Measurements from ENCODE around the gene RGS14. TPM values are rescaled to one million over a fixed set of nuclear protein-coding genes. Genes with fewer than 3 reads are reported as not detected.

Gene RGS14
- total RNA-seq, 2 experiments from 2014 or later, result 43.9 to 47.2 TPM

DNA sequence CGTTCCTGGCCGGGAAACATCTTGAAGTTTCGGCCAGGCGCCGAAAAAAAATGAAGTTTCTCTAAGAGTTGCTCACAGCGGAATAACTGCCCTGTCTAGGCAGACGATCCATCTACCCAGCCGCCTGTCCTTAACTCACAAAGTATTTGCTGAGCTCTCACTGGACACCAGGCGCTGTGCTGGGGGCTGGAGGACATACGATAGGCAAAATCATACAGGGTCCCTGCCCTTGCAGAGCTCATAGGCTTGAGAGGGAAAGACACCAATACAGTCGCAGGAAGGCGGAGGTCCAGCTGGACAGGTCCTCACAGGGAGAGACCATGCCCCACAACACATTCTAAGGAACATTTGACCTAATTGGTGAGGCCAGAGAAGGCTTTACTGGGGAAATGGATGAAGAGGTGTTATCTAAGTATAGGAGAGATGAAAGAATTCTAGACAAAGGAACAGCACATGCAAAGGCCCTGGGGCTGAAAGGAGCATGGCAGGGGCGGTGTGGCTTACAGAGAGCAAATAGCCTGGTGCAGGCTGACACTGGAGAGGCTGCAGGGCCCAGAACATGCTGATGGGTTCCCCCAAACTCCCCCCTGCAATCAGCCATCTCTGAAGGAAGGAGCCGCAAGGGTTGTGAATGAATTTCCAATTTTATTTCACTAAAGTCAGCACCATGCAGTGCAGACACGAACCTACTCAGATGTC lies 44.0 kb upstream of the RGS14 start:
- ChIA-PET POLR2A (interaction anchor here (1.0 to 1.5 kb wide), 2 partner anchors 65 to 143 kb away, joined by 3 read pairs; no protein-coding TSS in a partner anchor), CTCF (interaction anchor here (0.8 to 2.7 kb wide), 6 partner anchors 43 to 188 kb away, joined by 3 to 14 read pairs (median 6); partner anchors contain the start of gene PDLIM7)
- Mint-ChIP-seq H3K4me3 (no peak overlapping the region), H3K36me3 (peaks cover 6% of the 10 kb centered on the region), H3K9me3 (no peaks in the 10 kb centered on the region), H3K27me3 (peaks cover 1% of the 10 kb centered on the region), H3K27ac (no peak overlapping the region), H3K4me1 (ENCODE audit: low read depth) (peaks cover 25% of the 10 kb centered on the region)
- DNase-seq, result no peak
- intact Hi-C loops (cut with micrococcal nuclease), result loop anchor here (2.0 to 5.0 kb wide), 4 partner anchors 37 to 204 kb away; partner anchors contain the start of genes DDX41, LMAN2 and PDLIM7

DNA sequence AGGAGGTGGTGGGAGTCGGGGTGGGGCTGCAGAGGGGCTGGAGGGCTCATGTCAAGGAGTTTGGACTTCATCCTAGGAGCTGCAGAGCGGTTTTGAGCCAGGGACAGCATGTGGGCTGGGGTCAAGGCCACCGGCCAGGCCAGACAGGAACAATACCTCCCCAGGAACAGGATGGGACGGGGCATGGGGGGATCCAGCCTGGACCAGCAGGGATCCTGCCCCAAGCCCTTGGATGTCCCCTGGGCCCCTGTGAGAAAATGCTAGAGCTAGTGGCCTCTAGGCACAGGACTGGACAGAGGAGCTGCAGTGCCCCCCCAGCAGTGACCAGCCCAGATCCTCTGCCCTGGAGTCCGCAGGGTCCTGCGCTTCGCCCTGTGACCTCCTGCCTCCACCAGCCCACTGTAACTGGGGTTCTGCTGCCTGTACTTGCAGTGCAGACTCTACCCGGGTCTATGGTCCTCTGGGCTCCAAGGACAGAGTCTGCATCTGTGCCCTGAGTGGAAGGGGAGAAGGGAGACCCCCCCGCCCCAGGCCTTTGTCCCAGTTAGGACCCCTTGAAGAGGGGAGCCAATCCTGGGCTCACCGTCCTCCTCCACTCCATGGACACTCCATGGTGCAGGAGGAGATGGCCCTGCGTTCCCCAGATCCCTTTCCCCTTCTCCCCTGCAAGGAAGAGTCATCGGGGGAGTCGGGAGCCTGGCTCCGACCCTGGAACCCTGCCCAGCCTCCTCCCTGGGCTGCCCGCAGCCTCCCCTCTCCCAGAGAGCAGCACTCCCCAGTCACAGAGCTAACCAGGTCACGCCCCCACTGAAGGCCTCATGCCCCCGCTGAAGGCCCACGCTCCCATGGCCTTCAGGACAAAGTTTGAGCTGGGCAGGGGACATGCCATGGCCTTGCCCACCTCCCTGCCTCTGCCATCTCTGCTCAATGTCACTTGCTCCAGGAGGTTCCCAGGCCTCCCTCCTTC lies 43.1 kb upstream of the RGS14 start:
- H3K36me3 Mint-ChIP-seq, result peaks cover 8% of the 10 kb centered on the region
- H3K27me3 Mint-ChIP-seq, result peaks cover 1% of the 10 kb centered on the region
- intact Hi-C loops (cut with micrococcal nuclease), result loop anchor here (5.0 kb wide), 1 partner anchor 203 kb away; the partner anchor contains the start of gene DDX41
- peaks cover 21% of the 10 kb centered on the region for H3K4me1 Mint-ChIP-seq (ENCODE audit: low read depth)
- ChIA-PET CTCF (interaction anchor here (1.4 to 6.0 kb wide), 3 partner anchors 75 to 140 kb away, joined by 7 to 52 read pairs (median 14); no protein-coding TSS in a partner anchor), POLR2A (interaction anchor here (1.5 kb wide), 1 partner anchor 142 kb away, joined by 3 read pairs; no protein-coding TSS in a partner anchor)
- no peak overlapping the region for H3K4me3 Mint-ChIP-seq
- DNase-seq, result no peak
- peaks cover 6% of the 10 kb centered on the region for H3K9me3 Mint-ChIP-seq
- no peak overlapping the region for H3K27ac Mint-ChIP-seq

DNA sequence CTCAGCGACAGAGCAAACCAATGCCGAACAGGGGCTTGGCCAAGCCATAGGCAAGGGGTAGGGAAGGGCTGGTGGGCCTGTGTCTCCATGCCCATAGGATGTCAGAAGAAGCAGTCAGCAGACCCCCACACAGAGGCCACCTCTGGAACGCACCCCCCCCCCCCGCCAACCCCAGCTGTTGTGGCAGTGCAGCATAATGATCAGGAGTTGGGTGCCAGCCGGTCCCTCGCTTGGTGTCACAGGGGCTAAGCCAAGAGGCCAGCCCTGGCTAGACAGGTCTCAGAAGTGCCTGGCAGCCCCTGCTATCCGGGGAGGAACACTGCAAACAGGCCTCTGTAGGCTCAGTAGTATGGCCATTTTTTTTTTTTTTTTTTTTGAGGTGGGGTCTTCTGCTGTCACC lies 42.3 kb upstream of the RGS14 start:
- H3K4me3 Mint-ChIP-seq, result no peak overlapping the region
- peaks cover 24% of the 10 kb centered on the region for H3K4me1 Mint-ChIP-seq (ENCODE audit: low read depth)

DNA sequence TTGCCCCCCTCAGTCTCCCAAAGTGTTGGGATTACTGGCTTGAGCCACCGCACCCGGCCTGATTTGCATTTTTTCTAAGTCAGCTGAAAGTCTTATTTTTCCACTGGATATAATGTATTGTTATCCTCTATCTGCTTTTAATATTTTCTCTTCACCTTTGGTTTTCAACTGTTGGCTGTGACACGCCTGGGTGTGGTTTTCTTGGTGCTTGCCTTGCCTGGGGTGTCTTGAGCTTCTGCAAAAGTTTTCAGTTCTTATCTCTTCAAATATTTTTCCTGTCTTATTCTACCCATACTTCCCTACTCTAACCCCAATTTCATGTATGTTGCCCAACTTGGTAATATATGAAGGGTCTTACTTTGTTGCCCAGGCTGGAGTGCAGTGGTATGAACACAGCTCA lies 41.7 kb upstream of the RGS14 start:
- Mint-ChIP-seq H3K9me3 (peaks cover 8% of the 10 kb centered on the region), H3K4me1 (ENCODE audit: low read depth) (peaks cover 21% of the 10 kb centered on the region), H3K36me3 (peaks cover 7% of the 10 kb centered on the region), H3K4me3 (no peak overlapping the region), H3K27me3 (no peaks in the 10 kb centered on the region), H3K27ac (no peak overlapping the region)
- POLR2A ChIA-PET, result no interaction called here
- CTCF ChIA-PET, result interaction anchor here (0.9 to 6.0 kb wide), 8 partner anchors 20 to 186 kb away, joined by 3 to 52 read pairs (median 6); no protein-coding TSS in a partner anchor
- no peak for DNase-seq
- intact Hi-C loops (cut with micrococcal nuclease), result no loop called here

More for the DNA sequence above, 42.3 kb upstream of the RGS14 start:
- POLR2A ChIA-PET, result no interaction called here
- Mint-ChIP-seq H3K36me3 (peaks cover 10% of the 10 kb centered on the region), H3K9me3 (peaks cover 8% of the 10 kb centered on the region), H3K27me3 (no peaks in the 10 kb centered on the region), H3K27ac (no peak overlapping the region)
- CTCF ChIA-PET, result interaction anchor here (1.4 to 6.0 kb wide), 3 partner anchors 74 to 140 kb away, joined by 7 to 52 read pairs (median 10); no protein-coding TSS in a partner anchor
- DNase-seq, result no peak
- intact Hi-C loops (cut with micrococcal nuclease), result no loop called here

DNA sequence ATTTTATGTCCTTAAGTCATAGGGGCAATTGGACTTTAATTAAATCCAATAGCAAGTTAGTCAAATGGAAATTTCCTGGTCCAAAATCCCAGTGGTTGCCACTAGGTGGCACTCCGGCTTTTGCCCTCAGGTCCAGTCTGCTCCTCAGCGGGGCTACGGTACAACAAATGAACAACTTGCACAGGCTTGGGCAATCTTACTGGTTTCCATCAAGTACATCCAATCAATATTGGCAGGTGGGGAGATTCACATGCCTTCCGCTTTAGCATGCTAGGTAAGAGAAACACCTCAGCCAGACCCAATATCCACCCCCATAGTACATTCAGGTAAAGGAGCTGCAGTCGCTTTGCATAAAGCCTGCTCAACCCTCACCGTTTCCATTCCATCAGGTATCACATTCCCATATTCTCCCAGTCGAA lies 39.8 kb upstream of the RGS14 start:
- Mint-ChIP-seq H3K4me3 (no peak overlapping the region), H3K4me1 (ENCODE audit: low read depth) (peaks cover 15% of the 10 kb centered on the region), H3K36me3 (peaks cover 5% of the 10 kb centered on the region), H3K27me3 (no peaks in the 10 kb centered on the region), H3K9me3 (peaks cover 8% of the 10 kb centered on the region), H3K27ac (no peak overlapping the region)
- ChIA-PET CTCF (interaction anchor here (0.7 to 6.0 kb wide), 26 partner anchors 9 to 274 kb away, joined by 3 to 52 read pairs (median 4); partner anchors contain the start of genes LMAN2 and TMED9), POLR2A (interaction anchor here (0.6 to 1.4 kb wide), 4 partner anchors 13 to 112 kb away, joined by 3 read pairs; no protein-coding TSS in a partner anchor)
- intact Hi-C loops (cut with micrococcal nuclease), result loop anchor here (1.0 kb wide), 2 partner anchors 72 to 86 kb away; no protein-coding TSS in a partner anchor
- DNase-seq, result peak; percentile 86

DNA sequence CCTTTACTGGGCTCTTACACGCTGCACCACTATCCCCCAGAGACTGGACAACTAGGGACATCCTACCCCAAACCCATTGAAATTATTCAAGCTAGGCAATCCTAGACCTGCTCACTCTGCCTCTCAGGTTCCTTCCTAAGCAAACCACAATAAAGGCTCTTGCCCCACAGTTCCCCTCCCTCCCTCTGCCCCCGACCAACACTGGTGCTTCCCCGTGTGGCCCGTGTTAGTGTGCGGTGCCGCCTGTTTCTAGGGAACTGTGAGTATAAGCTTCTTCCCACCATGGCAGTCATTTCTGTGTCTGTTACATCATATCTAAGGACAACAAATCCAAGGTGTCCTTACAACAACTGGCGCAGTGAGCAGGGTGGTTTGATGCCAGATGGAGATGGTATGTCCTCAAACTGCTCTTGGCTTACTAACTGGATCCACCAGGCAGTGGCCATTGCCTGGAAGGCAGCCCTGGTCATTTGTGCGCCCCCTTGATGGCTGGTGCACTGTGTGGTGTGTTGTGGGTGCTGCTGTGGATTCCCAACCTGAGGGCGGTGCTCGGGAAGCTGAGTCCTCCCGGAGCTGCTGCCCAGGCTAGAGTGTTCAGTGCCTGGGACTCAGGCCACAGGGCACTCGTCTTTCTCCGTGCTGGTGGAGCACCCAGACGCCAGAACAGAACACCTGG lies 37.7 kb upstream of the RGS14 start:
- Mint-ChIP-seq H3K4me3 (no peak overlapping the region), H3K27me3 (no peaks in the 10 kb centered on the region), H3K9me3 (peaks cover 8% of the 10 kb centered on the region), H3K36me3 (peaks cover 6% of the 10 kb centered on the region), H3K4me1 (ENCODE audit: low read depth) (peaks cover 14% of the 10 kb centered on the region), H3K27ac (no peak overlapping the region)
- intact Hi-C loops (cut with micrococcal nuclease), result no loop called here
- ChIA-PET CTCF (interaction anchor here (1.1 to 6.0 kb wide), 8 partner anchors 11 to 206 kb away, joined by 3 to 52 read pairs (median 16); partner anchors contain the start of gene LMAN2), POLR2A (interaction anchor here (1.1 to 1.3 kb wide), 2 partner anchors 10 to 32 kb away, joined by 3 to 5 read pairs; partner anchors contain the start of gene LMAN2)
- DNase-seq, result peak; percentile 60

DNA sequence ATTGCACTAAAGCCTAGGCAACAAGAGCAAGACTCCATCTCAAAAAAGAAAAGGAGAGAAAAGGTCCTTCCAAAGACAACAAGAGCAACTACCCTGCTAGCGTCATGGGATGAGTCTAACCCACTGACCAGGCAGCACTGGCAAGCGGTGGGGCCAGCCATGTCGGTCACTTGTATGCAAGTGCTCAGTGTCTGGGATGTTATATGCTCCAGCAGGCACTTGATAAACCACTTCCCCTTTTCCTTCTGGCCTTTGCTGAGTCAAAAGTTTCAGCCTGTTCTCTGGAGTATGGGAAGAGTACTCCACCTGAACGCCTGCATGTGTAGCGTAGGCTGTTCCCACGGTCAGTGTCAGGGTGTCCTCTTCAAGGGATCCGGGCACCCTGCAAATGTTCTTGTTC lies 36.8 kb upstream of the RGS14 start:
- ChIA-PET CTCF (interaction anchor here (1.0 to 6.0 kb wide), 4 partner anchors 12 to 181 kb away, joined by 3 to 52 read pairs (median 10); no protein-coding TSS in a partner anchor), POLR2A (no interaction called here)
- intact Hi-C loops (cut with micrococcal nuclease), result no loop called here
- Mint-ChIP-seq H3K9me3 (peaks cover 8% of the 10 kb centered on the region), H3K36me3 (peaks cover 6% of the 10 kb centered on the region), H3K27me3 (no peaks in the 10 kb centered on the region), H3K4me1 (ENCODE audit: low read depth) (peaks cover 14% of the 10 kb centered on the region), H3K4me3 (no peak overlapping the region), H3K27ac (no peak overlapping the region)
- DNase-seq, result no peak

DNA sequence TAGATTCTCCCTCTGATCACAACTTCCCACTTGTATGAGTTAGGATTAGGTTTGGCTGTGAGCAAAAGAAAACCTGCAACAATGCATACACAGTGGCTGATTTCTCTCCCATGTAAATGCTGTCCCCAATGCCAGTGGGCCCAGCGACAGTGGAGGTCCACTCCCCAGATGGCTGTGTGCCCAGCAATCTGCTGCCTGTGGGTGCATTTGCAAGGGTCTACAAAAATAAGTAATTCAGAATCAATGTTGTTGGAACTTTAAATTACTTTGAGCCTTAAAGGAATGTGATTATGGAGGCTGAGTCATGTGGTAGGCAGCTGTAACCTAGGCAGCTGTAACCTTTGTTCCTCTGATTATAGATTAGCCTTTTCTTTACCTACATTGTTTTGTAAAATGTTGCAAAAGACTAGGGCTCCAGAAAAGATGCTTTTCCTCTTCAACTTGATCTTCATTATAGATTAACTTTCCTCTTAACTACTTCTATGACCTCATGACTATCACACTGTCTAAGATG lies 31.8 kb upstream of the RGS14 start:
- H3K9me3 Mint-ChIP-seq, result no peaks in the 10 kb centered on the region
- no peak overlapping the region for H3K27ac Mint-ChIP-seq

DNA sequence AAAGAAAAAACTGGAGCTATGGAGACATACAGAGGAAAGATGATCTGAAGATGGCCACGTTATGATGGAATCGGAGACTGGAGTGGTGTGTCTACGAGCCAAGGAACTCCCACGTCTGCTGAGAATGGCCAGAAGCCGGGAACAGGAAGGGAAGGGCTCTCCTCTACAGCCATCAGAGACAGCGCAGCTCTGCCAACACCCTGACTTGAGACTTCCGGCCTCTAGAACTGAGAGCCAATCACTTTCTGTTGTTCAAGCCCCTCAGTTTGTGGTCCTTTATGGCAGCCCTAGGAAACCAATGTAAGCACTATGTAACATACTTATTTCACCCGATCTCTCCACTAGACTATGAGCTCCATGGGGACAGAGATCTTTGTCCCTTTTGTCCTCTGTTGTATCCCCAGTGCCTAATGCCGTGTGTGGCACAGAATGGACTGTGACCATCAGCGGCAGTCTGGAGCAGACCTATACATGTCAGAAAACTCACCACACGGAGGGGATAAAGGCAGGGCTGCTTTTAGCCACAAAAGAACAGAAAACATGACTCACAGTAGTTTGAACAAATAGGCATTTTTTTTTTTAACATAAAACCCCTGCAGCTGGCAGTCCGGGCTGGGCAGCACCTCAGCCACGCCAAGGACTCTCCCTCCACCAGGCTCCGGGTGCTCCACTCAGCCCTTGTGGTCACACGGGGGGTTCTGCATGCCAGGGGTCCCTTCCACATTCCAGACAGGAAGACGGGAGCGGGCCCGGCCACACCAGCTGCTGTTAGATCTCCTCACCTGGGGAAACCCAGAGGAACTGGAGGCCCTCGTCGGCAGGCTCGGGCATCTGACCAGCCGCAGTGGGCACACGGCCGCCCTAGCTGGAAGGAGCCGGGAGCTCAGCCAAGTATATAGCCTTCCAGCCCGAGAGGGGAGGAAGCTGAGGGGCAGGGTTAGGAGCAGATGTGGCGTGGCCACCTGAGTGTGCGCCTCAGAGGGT lies 29.9 kb upstream of the RGS14 start:
- H3K4me3 Mint-ChIP-seq, result no peak overlapping the region
- peak overlapping the region; percentile 34 for H3K27ac Mint-ChIP-seq
- peaks cover 4% of the 10 kb centered on the region for H3K4me1 Mint-ChIP-seq (ENCODE audit: low read depth)
- peaks cover 10% of the 10 kb centered on the region for H3K36me3 Mint-ChIP-seq
- DNase-seq, result no peak
- ChIA-PET CTCF (interaction anchor here (0.8 to 1.8 kb wide), 6 partner anchors 10 to 75 kb away, joined by 3 to 7 read pairs (median 4); partner anchors contain the start of gene MXD3), POLR2A (interaction anchor here (1.1 kb wide), 1 partner anchor 25 kb away, joined by 3 read pairs; the partner anchor contains the start of genes PRELID1 and RAB24)
- no peaks in the 10 kb centered on the region for H3K27me3 Mint-ChIP-seq
- intact Hi-C loops (cut with micrococcal nuclease), result no loop called here
- H3K9me3 Mint-ChIP-seq, result no peaks in the 10 kb centered on the region

More for the DNA sequence above, 31.8 kb upstream of the RGS14 start:
- POLR2A ChIA-PET, result interaction anchor here (0.5 kb wide), 1 partner anchor 13 kb away, joined by 4 read pairs; no protein-coding TSS in a partner anchor
- no peak for DNase-seq
- Mint-ChIP-seq H3K4me1 (ENCODE audit: low read depth) (peaks cover 4% of the 10 kb centered on the region), H3K27me3 (no peaks in the 10 kb centered on the region), H3K36me3 (peaks cover 9% of the 10 kb centered on the region), H3K4me3 (no peak overlapping the region)
- CTCF ChIA-PET, result interaction anchor here (0.6 to 1.7 kb wide), 2 partner anchors 22 to 213 kb away, joined by 3 read pairs; no protein-coding TSS in a partner anchor
- intact Hi-C loops (cut with micrococcal nuclease), result no loop called here

Data from activated CD4-positive, alpha-beta memory T cell treated with anti-CD3 and anti-CD28 coated beads for 36 hours (primary cell).